Stimulated activated CD4-positive, alpha-beta T cell treated with anti-CD3 and anti-CD28 coated beads, TNF-alpha, amount 100 ng/mL, for 1 hour (primary cell): ENCODE measurements around the gene NID1.
"Not testable (repeated sequence)": the region's sequence is repeated elsewhere in the genome, so short reads cannot be mapped to it uniquely, and the experiment has no call there.

Source experiments
- DNase-seq, 3 donors: peaks; one replicate each; pipeline ENCODE4 v3.0.0-alpha.2; 2020; ENCODE audit warnings: low read depth in 3 of 3, low spot score in 1 of 3

The NID1 gene

GRCh38 chr1:236002025-236002390 lies 62.9 kb downstream of the NID1 start:
- DNase-seq, result no peak

- DNase-seq, result no peak
Measured at GRCh38 chr1:236000781-236001180, 64.1 kb downstream of the NID1 start.

GRCh38 chr1:235999259-235999925 lies 65.5 kb downstream of the NID1 start:
- DNase-seq, result peak; percentile 27 to 42 (median 31)

DNA sequence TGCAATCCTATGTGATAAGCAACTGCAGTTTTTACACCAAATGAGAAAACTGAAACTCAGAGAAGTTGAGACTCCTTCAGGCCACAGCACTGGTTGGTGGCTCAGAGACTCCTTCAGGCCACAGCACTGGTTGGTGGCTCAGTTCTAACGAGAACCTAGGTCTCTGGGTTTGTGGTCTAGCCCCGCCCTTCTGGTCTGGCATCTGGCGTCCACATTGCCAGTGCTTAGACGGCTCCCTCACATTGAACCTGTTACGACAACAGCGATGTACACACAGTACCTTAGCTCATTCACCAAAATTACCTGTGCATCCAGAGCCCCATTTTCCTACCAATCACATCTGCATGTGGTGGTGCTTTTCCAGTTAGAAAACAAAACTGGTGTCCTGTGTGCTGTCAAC lies 66.1 kb downstream of the NID1 start:
- peak in 1 of 3 donors; percentile 4 for DNase-seq

GRCh38 chr1:235997931-235998330 lies 67.0 kb downstream of the NID1 start:
- DNase-seq, result no peak

GRCh38 chr1:235997049-235997448 lies 67.8 kb downstream of the NID1 start:
- no peak for DNase-seq

DNA sequence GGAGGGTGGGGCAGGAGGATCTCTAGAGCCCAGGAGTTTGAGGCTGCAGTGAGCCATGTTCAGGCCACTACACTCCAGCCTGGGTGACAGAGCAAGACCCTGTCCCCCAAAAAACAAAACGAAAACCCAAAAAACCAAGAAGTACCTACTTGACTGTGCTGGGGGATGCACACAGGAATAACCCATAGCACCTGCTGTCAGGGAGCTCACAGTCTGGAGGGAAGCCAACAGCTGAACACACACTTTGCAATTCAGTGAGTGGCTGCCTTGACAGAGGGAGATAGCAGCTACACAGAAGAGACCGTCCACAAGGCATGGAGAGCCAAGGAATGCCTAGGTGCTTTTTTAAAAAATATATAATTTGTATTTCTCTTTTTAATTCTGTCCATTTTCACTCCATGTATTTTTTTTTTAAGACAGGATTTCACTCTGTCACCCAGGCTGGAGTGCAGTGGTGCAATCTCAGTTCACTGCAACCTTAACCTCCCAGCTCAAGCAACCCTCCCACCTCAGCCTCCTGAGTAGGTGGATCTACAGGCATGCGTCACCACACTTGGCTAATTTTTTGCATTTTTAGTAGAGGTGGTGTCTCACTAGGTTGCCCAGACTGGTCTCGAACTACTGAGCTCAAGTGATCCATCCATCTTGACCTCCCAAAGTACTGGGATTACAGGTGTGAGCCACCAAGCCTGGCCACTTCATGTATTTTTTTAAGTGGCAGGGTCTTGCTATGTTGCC lies 68.7 kb downstream of the NID1 start:
- no peak for DNase-seq

GRCh38 chr1:235995511-235995910 lies 69.4 kb downstream of the NID1 start:
- DNase-seq, result no peak

- no peak for DNase-seq
Measured at GRCh38 chr1:235993652-235994051, 71.2 kb downstream of the NID1 start.

- no peak for DNase-seq
Measured at GRCh38 chr1:235992868-235993267, 72.0 kb downstream of the NID1 start.

- no peak for DNase-seq
Measured at GRCh38 chr1:235992346-235992745, 72.5 kb downstream of the NID1 start.

DNA sequence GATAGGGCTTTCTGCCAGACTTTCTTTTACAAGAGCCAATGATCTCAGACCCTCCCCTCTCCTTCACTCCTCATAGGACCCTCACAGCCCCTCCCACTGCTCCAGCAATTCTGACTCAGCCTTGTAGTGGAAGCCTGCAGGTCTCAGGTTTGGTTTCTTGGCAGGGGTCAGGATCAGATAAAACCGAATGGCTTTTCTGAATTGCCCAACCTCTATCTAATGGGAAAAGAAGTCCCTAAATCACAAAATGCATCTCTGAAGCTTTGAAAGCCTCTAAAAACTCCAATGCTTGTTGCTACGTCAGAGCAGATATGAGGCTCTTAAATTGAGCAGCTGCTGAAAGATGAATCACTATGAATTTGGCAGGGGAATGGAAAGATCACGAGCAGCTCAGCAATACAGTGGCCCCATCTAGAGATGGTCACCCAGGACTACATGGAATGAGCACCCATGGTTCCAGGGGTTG lies 74.5 kb downstream of the NID1 start:
- DNase-seq, result no peak

- DNase-seq, result no peak
Measured at GRCh38 chr1:235989105-235989504, 75.8 kb downstream of the NID1 start.

DNA sequence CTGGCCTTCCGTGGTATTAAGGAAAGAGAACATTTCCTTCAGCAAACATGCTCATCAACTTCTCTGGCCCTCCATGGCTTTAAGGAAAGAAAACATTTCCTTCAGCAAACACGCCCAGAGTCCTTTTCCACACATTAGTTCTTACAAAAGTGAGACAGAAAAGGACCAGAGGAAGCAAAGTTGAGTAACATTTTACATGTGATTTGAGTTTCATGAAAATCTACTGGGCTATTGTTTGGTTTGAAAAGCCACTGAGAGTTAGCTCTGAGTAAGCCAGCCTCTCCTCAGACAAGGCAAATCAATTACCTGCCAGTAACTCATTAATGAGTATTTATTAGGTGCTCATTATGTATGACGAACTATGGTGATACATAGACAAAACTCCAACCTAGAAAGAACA lies 78.0 kb downstream of the NID1 start:
- DNase-seq, result no peak

- no peak for DNase-seq
Measured at GRCh38 chr1:235984041-235984825, 80.7 kb downstream of the NID1 start.

- DNase-seq, result no peak
Measured at GRCh38 chr1:235980976-235981375, 83.9 kb downstream of the NID1 start.

DNA sequence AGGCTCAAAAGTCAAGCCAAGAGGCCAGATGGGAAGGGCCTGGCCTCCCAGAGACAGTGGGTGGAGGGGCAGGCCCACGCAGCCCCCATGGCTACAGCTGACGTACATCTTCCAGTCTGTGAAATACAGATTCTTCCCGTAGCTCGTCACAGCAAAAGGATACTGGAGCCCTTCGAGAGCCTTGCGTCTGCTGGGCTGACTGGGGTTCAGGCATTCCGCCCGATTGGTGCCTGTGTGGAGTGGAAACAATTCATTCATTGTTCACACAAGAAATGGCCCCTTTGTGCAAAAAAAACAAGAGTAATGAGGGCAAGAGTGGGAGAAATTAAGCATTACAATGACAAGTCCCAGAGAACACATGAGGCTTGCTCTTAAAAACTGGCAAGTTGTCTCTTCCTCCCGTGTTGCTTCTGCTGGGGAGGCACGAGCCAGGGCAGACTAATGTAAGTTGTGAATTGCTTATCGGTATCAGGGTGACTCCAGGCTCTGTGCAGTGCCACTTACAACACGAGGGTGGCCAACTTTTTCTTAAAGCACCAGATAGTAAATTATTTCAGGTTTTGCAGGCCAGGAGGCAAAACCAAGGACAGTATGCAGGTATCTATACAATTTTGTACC lies 85.1 kb downstream of the NID1 start:
- DNase-seq, result no peak

DNA sequence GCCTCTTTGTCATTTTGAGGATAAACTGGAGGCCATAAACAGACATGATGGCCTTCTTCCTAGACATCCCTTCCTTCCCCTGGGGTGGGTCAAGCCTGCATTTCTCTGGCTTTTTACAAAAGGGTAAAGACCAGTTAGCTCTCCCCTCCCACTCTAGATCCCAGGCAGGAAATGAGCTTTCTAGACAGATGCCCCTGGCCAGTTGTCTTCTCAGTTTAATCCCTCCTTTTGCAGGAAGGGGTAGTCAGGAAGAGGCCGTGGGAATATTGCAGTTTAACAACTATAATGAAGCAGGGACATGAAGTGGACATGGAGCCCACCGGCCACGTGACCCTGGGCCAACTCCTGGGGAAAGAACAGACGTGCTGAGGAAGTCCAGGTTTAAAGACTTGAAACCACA lies 85.7 kb downstream of the NID1 start:
- no peak for DNase-seq

DNA sequence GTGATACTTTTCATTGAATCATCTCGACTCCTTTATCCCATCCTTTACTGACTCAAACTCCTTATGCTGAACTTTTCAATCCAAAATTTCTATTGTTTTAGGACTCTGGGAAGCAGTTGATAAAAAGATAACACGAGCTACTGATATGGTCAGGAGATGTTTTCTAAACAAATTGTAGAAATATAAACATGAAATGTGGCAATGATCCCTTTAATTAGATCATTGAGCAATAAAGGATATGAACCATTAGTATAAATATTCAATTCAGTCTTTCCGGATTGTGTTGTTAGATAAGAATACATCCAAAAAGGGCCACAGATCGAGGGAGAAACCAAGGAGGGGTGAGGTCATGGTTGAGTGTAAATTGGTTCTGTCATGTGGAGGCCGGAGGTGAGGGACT lies 88.4 kb downstream of the NID1 start:
- no peak for DNase-seq

DNA sequence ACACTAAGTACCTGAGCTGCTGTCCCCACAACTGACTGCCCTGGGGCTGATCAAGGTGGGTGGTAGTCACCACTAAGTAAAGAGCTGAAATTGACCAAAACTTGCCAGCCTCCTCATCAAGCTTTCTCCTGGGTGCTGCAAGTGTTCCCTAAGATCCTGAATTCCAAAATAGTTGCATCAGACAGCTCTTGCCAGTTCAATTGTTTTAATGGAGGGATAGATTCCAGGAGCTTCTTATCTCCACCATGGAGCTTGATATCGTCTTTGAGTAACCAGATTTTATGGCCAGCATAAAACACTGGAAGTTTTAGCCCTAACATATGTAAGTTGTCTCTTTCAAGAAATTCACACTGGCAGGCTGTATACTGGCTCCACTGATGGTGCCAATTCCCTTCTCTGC lies 90.3 kb downstream of the NID1 start:
- DNase-seq, result no peak

GRCh38 chr1:235972691-235973090 lies 92.2 kb downstream of the NID1 start:
- not testable (repeated sequence) for DNase-seq

- no peak for DNase-seq
Measured at GRCh38 chr1:235972311-235972689, 92.6 kb downstream of the NID1 start.
